Cardiac fibroblast (primary cell): Measurements from ENCODE around the gene GABRR3.
A peak's percentile ranks its signal among the peaks of the same experiment; 100 is the strongest.

Source experiments
- DNase-seq, 2 donors: peaks; one replicate each; pipeline versions ENCODE4 v3.0.0 to v3.0.0-alpha.2; 2010; ENCODE audit warnings: low read depth in 2 of 2
- H3K4me3 ChIP-seq, 2 donors: replicated peaks in 1 of 2; 1 replicate in 1 of 2; 2 replicates in 1 of 2; pipeline ENCODE4 v1.5.1; 2011; ENCODE audit warnings: low read depth in 2 of 2, low read length in 2 of 2, mild to moderate bottlenecking in 2 of 2, moderate library complexity in 1 of 2
- CTCF ChIP-seq: IDR thresholded peaks from one replicate; pipeline ENCODE4 v1.5.1; 2011; ENCODE audit warnings: low read depth, mild to moderate bottlenecking, low read length, inconsistent platforms

GABRR3 gene

GRCh38 chr3:97983933-97984491 lies 51.1 kb downstream of the GABRR3 start:
- no peak overlapping the region for H3K4me3 ChIP-seq
- DNase-seq = no peak
- no peak for TF ChIP-seq CTCF

GRCh38 chr3:97981886-97982285 lies 53.2 kb downstream of the GABRR3 start:
- DNase-seq = peak in 1 of 2 donors; percentile 76
- no peak for TF ChIP-seq CTCF
- H3K4me3 ChIP-seq = no peak overlapping the region

GRCh38 chr3:97979610-97980009 lies 55.5 kb downstream of the GABRR3 start:
- no peak overlapping the region for H3K4me3 ChIP-seq
- no peak for TF ChIP-seq CTCF
- no peak for DNase-seq

- no peak overlapping the region for H3K4me3 ChIP-seq
- TF ChIP-seq CTCF = peak; percentile 10
- no peak for DNase-seq
These were observed 59.6 kb downstream of the GABRR3 start for GRCh38 chr3:97975466-97975865.

GRCh38 chr3:97974996-97975395 lies 60.1 kb downstream of the GABRR3 start:
- H3K4me3 ChIP-seq = no peak overlapping the region
- DNase-seq = no peak
- no peak for TF ChIP-seq CTCF

GRCh38 chr3:97972976-97973375 lies 62.1 kb downstream of the GABRR3 start:
- no peak for DNase-seq
- TF ChIP-seq CTCF = no peak
- peak overlapping the region in 1 of 2 donors; percentile 63 for H3K4me3 ChIP-seq
